Testis (tissue), 3 donors: ENCODE measurements around the gene FA2H. TPM values are rescaled to one million over a fixed set of nuclear protein-coding genes. Genes with fewer than 3 reads are reported as not detected.

ENCODE experiments used
- DNase-seq: peaks from one replicate; pipeline ENCODE4 v3.0.0-alpha.2; 2019
- H3K27ac ChIP-seq, 2 donors: fragments of 200-600 bp; sonication (generic); one replicate each; pipeline ENCODE4 v1.5.1; 2019
- H3K27me3 ChIP-seq: fragments of 200-600 bp; sonication (generic); one replicate; pipeline ENCODE4 v1.5.1; 2019
- H3K36me3 ChIP-seq: fragments of 200-600 bp; sonication (generic); one replicate; pipeline ENCODE4 v1.5.1; 2017; ENCODE audit warnings: low read depth; ENCODE audit errors: missing control alignments
- H3K4me1 ChIP-seq: fragments of 200-600 bp; sonication (generic); one replicate; pipeline ENCODE4 v1.5.1; 2019
- H3K4me3 ChIP-seq, 2 donors: fragments of 200-600 bp; sonication (generic); one replicate each; pipeline ENCODE4 v1.5.1; 2017 to 2019
- H3K9me3 ChIP-seq: fragments of 200-600 bp; sonication (generic); one replicate; pipeline ENCODE4 v1.5.1; 2017
- POLR2A ChIP-seq: fragments of 450-650 bp; IDR thresholded peaks from one replicate; pipeline ENCODE4 v1.6.1; 2017; ENCODE audit warnings: antibody characterized with exemption, mild to moderate bottlenecking, moderate library complexity
- WGBS, 2 donors: methylation state at CpG; one replicate each; pipeline ENCODE4 v1.1.5; 2018; 5-methylcytosine and 5-hydroxymethylcytosine counted together
- intact Hi-C: fragments of 100-400 bp; cut with DNase I; formaldehyde crosslinking; loops from one replicate; pipeline ENCODE4 v1.15.1; 2023; ENCODE audit warnings: low total_unique reads
- polyA plus RNA-seq: library from polyadenylated mRNA; stranded (reverse); fragments of 350-450 nt; fragmentation: Illumina TruSeq; extraction: RNeasy Lipid Tissue Mini Kit (QIAGEN cat#74804); gene quantifications from one replicate; pipeline ENCODE4 v1.2.3, GENCODE V29; 2014; ENCODE audit warnings: low read depth, low replicate concordance; ENCODE audit not compliant: insufficient read depth
- total RNA-seq, 2 donors: library from RNA; depleted of rRNA; stranded (reverse); fragments of >200 nt; gene quantifications; one replicate each; pipeline ENCODE4 v1.2.3, GENCODE V29; 2016
- TF ChIP-seq, protein P1 (sequence below), 3 experiments: fragments of 450-650 bp in 2 of 3; fragments of 200-600 bp in 1 of 3; sonication (generic) in 1 of 3; IDR thresholded peaks; one replicate each; pipeline ENCODE4 v1.5.1; 2016 to 2019; ENCODE audit warnings: antibody characterized with exemption in 3 of 3, mild to moderate bottlenecking in 2 of 3, moderate library complexity in 1 of 3

The FA2H gene
- total and polyA plus RNA-seq, 3 donors from 2014 or later = 3.0 to 7.8 (median 5.9) TPM

DNA sequence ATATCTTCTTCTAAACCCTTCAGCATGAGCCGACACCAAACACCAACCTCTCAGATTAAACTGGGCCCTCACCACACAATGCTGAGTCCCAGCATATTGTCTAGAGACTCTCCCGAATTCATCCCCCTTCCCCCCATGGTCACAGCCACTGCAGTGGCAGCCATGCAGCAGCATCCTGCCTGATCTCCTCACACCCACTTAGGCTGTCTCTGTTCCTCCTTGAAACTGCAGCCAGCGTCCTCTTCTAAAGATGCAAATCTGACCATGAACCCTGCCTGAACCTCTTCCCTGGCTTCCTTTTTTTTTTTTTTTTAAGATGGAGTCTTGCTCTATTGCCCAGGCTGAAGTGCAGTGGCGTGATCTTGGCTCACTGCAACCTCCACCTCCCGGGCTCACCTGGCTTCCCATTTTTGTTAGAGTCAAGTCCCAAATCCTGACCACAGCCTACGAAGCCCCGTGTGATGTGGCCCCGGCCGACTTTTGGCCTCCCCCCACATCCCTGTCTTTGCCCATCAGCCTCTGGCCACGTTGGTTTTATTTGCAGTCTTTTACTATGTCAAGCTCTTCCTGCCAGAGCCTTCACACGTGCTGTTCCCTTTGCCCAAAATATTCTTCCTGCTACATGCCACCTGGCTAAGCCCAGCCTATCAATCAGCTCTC lies 2.8 kb downstream of the FA2H start:
- Histone ChIP-seq H3K36me3 (no peaks in the 10 kb centered on the region), H3K27me3 (no peaks in the 10 kb centered on the region), H3K4me3 (no peak overlapping the region), H3K9me3 (no peaks in the 10 kb centered on the region), H3K27ac (no peak overlapping the region), H3K4me1 (peaks cover 9% of the 10 kb centered on the region)
- TF ChIP-seq POLR2A = no peak
- TF ChIP-seq, protein P1, sequence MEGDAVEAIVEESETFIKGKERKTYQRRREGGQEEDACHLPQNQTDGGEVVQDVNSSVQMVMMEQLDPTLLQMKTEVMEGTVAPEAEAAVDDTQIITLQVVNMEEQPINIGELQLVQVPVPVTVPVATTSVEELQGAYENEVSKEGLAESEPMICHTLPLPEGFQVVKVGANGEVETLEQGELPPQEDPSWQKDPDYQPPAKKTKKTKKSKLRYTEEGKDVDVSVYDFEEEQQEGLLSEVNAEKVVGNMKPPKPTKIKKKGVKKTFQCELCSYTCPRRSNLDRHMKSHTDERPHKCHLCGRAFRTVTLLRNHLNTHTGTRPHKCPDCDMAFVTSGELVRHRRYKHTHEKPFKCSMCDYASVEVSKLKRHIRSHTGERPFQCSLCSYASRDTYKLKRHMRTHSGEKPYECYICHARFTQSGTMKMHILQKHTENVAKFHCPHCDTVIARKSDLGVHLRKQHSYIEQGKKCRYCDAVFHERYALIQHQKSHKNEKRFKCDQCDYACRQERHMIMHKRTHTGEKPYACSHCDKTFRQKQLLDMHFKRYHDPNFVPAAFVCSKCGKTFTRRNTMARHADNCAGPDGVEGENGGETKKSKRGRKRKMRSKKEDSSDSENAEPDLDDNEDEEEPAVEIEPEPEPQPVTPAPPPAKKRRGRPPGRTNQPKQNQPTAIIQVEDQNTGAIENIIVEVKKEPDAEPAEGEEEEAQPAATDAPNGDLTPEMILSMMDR (IDR thresholded peaks at IDR 0.05) = no peak
- DNase-seq = no peak
- intact Hi-C loops = no loop called here
- 77 to 82% methylated on average over 11 of the region's 11 CpGs for WGBS, 2 donors

DNA sequence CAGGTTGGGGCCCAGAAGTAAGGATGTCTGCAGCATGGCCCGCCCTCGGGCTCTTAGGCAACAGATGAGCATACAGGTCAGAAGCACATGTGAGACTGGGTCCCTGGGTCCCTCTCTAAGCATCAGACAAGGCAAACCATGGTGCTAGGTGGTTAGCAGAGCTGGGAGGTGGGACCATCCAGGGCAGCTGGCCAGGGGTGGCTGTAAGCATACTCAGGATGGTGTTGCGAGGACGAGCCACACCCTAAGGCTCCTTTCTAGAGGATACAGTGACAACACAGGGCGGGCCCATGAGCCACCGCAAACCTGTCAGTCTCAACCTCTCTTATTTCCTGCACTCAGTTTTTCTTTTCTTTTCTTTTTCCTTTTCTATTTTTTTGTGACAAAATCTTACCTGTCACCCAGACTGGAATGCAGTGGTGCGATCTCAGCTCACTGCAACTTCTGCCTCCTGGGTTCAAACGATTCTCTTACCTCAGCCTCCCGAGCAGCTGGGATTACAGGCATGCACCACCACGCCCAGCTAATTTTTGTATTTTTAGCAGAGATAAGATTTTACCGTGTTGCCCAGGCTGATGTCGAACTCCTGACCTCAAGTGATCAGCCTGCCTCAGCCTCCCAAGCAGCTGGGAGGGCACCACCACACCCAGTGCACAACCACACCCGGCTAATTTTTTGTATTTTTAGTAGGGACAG lies 3.6 kb downstream of the FA2H start:
- H3K9me3 ChIP-seq = no peaks in the 10 kb centered on the region
- no peak overlapping the region for H3K27ac ChIP-seq
- DNase-seq = no peak
- no peaks in the 10 kb centered on the region for H3K27me3 ChIP-seq
- TF ChIP-seq POLR2A = no peak
- TF ChIP-seq, protein P1 (IDR thresholded peaks at IDR 0.05) = no peak
- WGBS, 2 donors = 87 to 92% methylated on average over 13 of the region's 13 CpGs
- H3K4me1 ChIP-seq = peaks cover 9% of the 10 kb centered on the region
- intact Hi-C loops = no loop called here
- H3K36me3 ChIP-seq = no peaks in the 10 kb centered on the region
- no peak overlapping the region for H3K4me3 ChIP-seq

DNA sequence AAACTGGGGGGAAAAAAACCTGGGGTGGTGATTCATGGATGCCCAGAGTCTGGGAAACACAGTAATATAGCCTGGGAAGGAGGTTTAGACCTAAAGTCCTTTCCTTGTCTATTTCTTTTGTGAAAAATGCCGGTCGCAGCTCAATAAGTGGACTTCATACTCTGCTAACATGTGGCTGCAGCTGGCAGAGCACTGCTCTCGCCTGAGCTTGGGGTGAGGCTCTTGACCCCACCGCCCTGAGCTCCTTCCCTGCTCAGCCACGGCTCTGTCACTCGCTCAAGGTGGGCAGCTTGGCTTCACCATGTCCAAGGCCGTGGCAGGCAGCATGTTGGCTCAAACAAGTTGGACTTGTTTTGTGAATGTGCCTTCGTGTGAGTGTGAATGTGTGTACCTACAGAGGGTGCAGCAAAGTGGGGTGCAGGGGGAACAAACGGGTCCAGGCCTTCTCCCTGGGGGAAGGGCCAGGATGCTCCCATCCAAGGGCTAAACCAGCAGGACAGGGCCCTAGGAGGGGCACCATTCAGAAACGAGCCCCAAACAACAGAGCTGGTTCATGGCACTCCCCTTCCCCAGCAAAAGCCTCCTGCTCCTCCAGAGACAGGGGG lies 4.9 kb downstream of the FA2H start:
- no peak overlapping the region for H3K4me3 ChIP-seq
- H3K27ac ChIP-seq = no peak overlapping the region
- no peak for TF ChIP-seq POLR2A
- TF ChIP-seq, protein P1 (IDR thresholded peaks at IDR 0.05) = no peak
- no peaks in the 10 kb centered on the region for H3K36me3 ChIP-seq
- DNase-seq = no peak
- no peaks in the 10 kb centered on the region for H3K9me3 ChIP-seq
- intact Hi-C loops = no loop called here
- 85% methylated on average over 8 to 10 of the region's 10 CpGs for WGBS, 2 donors
- H3K4me1 ChIP-seq = peaks cover 6% of the 10 kb centered on the region
- H3K27me3 ChIP-seq = no peaks in the 10 kb centered on the region

DNA sequence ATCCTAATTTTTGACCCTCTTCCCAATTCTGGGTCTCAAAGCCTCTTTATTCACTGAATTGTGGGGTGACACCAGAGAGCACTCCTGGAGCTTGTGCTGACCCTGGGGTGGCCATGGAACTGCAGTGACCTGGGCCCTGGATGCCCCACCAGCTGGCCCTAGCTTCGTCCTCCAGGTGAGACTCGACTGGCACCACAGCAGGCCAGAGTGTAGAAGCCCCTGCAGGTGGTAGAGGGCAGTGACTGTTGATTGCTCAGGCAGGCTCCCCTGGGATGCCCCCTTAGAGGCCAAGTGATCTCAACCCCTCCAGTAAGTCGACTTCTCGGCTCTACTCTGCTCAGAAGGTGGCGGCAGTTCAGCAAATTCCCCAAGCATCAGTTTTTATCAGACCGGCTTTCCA lies 6.4 kb downstream of the FA2H start:
- intact Hi-C loops = no loop called here

More for the DNA sequence above, 6.4 kb downstream of the FA2H start:
- no peaks in the 10 kb centered on the region for H3K27me3 ChIP-seq
- no peaks in the 10 kb centered on the region for H3K9me3 ChIP-seq
- 64 to 73% methylated on average over 6 of the region's 6 CpGs for WGBS, 2 donors
- TF ChIP-seq, protein P1 (IDR thresholded peaks at IDR 0.05) = no peak
- no peak for TF ChIP-seq POLR2A
- H3K4me1 ChIP-seq = no peaks in the 10 kb centered on the region
- H3K27ac ChIP-seq = no peak overlapping the region
- no peaks in the 10 kb centered on the region for H3K36me3 ChIP-seq
- no peak for DNase-seq
- H3K4me3 ChIP-seq = no peak overlapping the region
